ENCODE data around the gene CDC73. TPM values are rescaled to one million over a fixed set of nuclear protein-coding genes. Genes with fewer than 3 reads are reported as not detected.

CDC73 gene
- total and polyA plus RNA-seq, 2 donors from 2014 or later = 11.4 to 73.1 TPM

DNA sequence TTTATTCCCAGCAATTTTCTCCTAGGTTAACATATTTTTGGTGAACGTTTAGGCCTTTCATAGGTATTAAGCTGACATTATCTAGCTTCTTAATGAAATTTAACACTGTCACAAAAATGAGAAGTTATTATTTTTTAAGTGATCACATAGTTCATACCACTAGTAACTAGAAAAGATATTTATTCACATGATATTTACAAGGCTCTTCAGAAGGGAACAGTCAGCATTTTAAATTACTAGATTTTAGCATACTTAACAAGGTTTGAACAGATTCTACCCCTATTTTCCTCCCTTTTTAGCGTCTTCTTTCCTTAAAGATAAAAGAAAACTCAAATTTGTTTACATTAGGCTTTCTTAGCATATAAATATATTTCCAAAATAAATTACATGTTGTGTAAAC is 130.1 kb downstream of the CDC73 start:
- H3K9me3 ChIP-seq (ENCODE audit: control insufficient read depth in 2 of 3, insufficient read depth in 1 of 3, low read length in 3 of 3) = peaks cover 0 to 10% (median 0%) of the 10 kb centered on the region in 3 donors
- intact Hi-C loops (cut with DNase I) = no loop called here
- H3K4me1 ChIP-seq (ENCODE audit: control insufficient read depth in 2 of 3, insufficient read depth in 2 of 3, low read depth in 1 of 3, low read length in 3 of 3) = no peaks in the 10 kb centered on the region
- FAIRE-seq = no peak
- TF ChIP-seq, protein P1, sequence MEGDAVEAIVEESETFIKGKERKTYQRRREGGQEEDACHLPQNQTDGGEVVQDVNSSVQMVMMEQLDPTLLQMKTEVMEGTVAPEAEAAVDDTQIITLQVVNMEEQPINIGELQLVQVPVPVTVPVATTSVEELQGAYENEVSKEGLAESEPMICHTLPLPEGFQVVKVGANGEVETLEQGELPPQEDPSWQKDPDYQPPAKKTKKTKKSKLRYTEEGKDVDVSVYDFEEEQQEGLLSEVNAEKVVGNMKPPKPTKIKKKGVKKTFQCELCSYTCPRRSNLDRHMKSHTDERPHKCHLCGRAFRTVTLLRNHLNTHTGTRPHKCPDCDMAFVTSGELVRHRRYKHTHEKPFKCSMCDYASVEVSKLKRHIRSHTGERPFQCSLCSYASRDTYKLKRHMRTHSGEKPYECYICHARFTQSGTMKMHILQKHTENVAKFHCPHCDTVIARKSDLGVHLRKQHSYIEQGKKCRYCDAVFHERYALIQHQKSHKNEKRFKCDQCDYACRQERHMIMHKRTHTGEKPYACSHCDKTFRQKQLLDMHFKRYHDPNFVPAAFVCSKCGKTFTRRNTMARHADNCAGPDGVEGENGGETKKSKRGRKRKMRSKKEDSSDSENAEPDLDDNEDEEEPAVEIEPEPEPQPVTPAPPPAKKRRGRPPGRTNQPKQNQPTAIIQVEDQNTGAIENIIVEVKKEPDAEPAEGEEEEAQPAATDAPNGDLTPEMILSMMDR (IDR thresholded peaks at IDR 0.05; ENCODE audit: borderline replicate concordance, extremely low read depth, insufficient read depth) = no peak
- H3K4me3 ChIP-seq (ENCODE audit: low read length in 3 of 3) = no peak overlapping the region
- H3K9ac ChIP-seq (ENCODE audit: low read length in 3 of 3) = no peak overlapping the region
- H3K36me3 ChIP-seq (ENCODE audit: control insufficient read depth in 2 of 3, insufficient read depth in 3 of 3, low read length in 3 of 3) = peaks cover 6 to 16% (median 12%) of the 10 kb centered on the region in 3 donors
- H3K27ac ChIP-seq (ENCODE audit: low read depth in 2 of 2, low read length in 2 of 2) = no peak overlapping the region
- no peak for DNase-seq
- H3K27me3 ChIP-seq (ENCODE audit: control insufficient read depth, insufficient read depth, low read length) = no peaks in the 10 kb centered on the region

DNA sequence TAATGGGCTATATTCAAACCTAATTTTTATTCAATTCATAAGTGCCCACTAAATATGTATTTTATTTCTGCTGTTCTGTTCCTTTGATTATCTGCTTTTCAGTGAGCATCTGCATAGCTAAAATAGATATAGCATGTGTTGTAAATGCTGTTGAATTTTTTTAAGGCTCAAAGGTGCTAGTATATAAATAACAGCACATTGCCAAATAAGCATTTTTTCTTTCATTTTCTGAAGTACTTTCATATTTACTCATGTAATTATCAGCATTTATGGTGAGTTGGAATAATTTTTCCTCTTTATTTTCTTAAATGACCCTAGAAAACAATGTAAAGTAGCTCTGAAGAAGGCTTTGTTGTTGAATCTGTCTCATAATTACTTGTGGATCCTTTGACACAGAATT is 134.2 kb downstream of the CDC73 start:
- intact Hi-C loops (cut with DNase I) = no loop called here
- Histone ChIP-seq H3K9ac (ENCODE audit: low read length in 3 of 3) (no peak overlapping the region), H3K4me1 (ENCODE audit: control insufficient read depth in 2 of 3, insufficient read depth in 2 of 3, low read depth in 1 of 3, low read length in 3 of 3) (no peaks in the 10 kb centered on the region), H3K27ac (ENCODE audit: low read depth in 2 of 2, low read length in 2 of 2) (no peak overlapping the region), H3K36me3 (ENCODE audit: control insufficient read depth in 2 of 3, insufficient read depth in 3 of 3, low read length in 3 of 3) (peaks cover 0 to 8% (median 0%) of the 10 kb centered on the region in 3 donors), H3K4me3 (ENCODE audit: low read length in 3 of 3) (no peak overlapping the region), H3K27me3 (ENCODE audit: control insufficient read depth, insufficient read depth, low read length) (no peaks in the 10 kb centered on the region), H3K9me3 (ENCODE audit: control insufficient read depth in 2 of 3, insufficient read depth in 1 of 3, low read length in 3 of 3) (no peaks in the 10 kb centered on the region)
- TF ChIP-seq, protein P1 (IDR thresholded peaks at IDR 0.05; ENCODE audit: borderline replicate concordance, extremely low read depth, insufficient read depth) = no peak
- DNase-seq (no peak), FAIRE-seq (no peak)

DNA sequence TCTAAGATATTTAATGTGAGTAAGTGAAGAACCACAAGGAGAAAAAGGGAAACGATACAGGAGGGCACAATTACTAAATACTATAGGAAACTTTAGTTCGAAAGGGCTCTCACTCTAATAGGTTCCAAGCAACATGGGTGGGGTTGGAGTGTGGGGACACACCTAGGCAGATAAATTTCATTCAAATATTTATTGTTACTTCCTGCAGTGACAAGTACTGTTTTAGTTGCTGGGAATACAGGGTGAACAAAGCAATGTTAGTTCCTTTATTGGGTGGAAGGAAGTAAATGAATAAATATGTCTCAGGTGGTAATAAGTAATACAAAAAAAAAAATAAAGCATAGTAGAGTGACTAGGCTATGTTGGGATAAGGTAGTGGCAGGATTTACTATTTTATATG is 137.8 kb downstream of the CDC73 start:
- DNase-seq (no peak), FAIRE-seq (no peak)
- H3K27ac ChIP-seq (ENCODE audit: low read depth in 2 of 2, low read length in 2 of 2) = no peak overlapping the region
- peaks cover 0 to 8% (median 0%) of the 10 kb centered on the region in 3 donors for H3K36me3 ChIP-seq (ENCODE audit: control insufficient read depth in 2 of 3, insufficient read depth in 3 of 3, low read length in 3 of 3)
- no peak overlapping the region for H3K9ac ChIP-seq (ENCODE audit: low read length in 3 of 3)
- no peaks in the 10 kb centered on the region for H3K27me3 ChIP-seq (ENCODE audit: control insufficient read depth, insufficient read depth, low read length)
- H3K4me1 ChIP-seq (ENCODE audit: control insufficient read depth in 2 of 3, insufficient read depth in 2 of 3, low read depth in 1 of 3, low read length in 3 of 3) = no peaks in the 10 kb centered on the region
- TF ChIP-seq, protein P1 (IDR thresholded peaks at IDR 0.05; ENCODE audit: borderline replicate concordance, extremely low read depth, insufficient read depth) = no peak
- H3K9me3 ChIP-seq (ENCODE audit: control insufficient read depth in 2 of 3, insufficient read depth in 1 of 3, low read length in 3 of 3) = no peaks in the 10 kb centered on the region
- H3K4me3 ChIP-seq (ENCODE audit: low read length in 3 of 3) = no peak overlapping the region
- intact Hi-C loops (cut with DNase I) = no loop called here
